ENCODE data around the gene PHF11.

Gene PHF11

GRCh38 chr13:49499889-49500660 is 4.3 kb downstream of the PHF11 start:
- no peak for DNase-seq

DNA sequence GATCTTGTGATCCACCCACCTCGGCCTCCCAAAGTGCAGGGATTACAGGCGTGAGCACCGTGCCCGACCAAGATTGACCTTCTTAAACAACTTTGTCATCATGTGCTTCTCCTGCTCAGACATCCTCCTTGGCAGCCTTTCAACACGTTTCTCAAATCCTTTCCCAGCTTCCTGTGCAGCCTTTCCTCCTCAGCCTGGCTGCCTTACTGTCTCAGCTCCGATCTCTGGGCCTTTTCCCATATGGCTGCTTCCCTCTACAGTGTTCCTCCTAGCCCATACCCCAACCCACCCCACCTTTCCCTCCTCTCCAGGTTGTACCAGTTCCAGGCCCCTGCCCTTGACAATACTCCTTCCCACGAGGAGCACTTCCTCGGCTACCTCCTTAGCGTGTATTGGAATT is 7.2 kb downstream of the PHF11 start:
- DNase-seq, result no peak

- no peak for DNase-seq
Measured at GRCh38 chr13:49503951-49504350, 8.2 kb downstream of the PHF11 start.

DNA sequence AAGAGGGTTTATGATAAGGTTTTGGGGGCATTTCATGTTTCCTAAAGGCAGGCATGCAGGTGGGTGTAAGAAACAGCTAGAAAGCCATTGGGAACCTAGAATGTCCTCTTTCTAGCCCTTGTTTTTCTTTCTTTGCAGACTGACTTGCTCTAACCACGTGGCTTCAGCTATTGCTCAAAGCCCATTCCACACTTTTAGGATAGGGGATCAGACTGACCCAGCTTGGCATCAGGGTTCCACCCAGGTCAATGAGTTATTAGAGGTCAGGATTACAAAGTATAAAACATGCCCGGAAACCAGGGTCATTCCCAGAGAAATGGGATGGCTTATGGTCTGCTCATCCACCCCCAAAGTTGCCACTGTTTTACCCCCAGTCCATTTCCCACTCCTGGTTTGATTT is 16.8 kb downstream of the PHF11 start:
- DNase-seq, result no peak

- no peak for DNase-seq
Measured at GRCh38 chr13:49516467-49516866, 20.7 kb downstream of the PHF11 start.

- DNase-seq, result no peak
Measured at GRCh38 chr13:49517461-49517860, 21.7 kb downstream of the PHF11 start.

GRCh38 chr13:49521224-49521623 is 25.5 kb downstream of the PHF11 start:
- no peak for DNase-seq

DNA sequence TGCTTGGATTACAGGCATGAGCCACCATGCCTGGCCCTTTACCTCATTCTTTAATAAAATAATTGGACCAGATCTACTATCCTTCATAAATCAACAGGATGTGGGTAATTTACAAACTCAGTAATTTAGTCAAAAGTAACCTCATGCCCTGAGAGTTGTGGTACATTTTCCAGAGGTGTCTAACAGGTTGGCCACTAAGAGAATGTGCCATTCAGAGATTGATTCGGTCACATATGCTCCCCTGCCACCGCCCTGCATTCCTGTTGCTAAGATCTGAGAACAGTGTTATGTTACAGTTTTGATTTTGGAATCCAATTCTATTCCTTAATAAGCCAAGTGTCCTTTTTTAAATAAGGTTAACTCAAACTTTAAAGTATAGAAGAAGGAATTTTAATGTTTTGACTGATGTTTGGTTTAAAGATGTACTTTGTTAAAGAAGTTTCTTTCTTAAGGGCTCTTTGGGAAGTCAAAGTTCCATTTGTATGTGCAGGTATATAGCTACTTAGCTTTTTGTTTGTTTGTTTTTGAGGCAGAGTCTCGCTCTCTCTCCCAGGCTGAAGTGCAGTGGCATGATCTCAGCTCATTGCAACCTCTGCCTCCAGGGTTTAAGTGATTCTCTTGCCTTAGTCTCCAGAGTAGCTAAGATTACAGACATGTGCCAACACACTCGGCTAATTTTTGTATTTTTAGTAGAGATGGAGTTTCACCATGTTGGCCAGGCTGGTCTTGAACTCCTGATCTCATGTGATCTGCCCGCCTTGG is 29.2 kb downstream of the PHF11 start:
- no peak for DNase-seq

- DNase-seq, result no peak
Measured at GRCh38 chr13:49527123-49527522, 31.4 kb downstream of the PHF11 start.

- no peak for DNase-seq
Measured at GRCh38 chr13:49528161-49528560, 32.4 kb downstream of the PHF11 start.

DNA sequence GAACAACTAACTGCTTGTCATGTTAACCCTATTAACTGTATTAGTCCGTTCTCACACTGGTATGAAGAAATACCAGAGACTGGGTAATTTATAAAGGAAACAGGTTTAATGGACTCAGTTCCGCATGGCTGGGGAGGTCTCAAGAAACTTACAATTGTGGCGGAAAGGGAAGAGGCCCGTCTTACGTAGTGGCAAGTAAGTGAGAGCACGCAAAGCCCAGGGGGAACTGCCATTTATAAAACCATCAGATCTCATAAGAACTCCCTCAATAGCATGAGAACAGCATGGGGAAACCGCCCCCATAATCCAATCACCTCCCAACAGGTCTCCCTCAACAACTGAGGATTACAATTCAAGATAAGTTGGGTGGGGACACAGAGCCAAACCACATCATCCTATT is 34.7 kb downstream of the PHF11 start:
- no peak for DNase-seq

DNA sequence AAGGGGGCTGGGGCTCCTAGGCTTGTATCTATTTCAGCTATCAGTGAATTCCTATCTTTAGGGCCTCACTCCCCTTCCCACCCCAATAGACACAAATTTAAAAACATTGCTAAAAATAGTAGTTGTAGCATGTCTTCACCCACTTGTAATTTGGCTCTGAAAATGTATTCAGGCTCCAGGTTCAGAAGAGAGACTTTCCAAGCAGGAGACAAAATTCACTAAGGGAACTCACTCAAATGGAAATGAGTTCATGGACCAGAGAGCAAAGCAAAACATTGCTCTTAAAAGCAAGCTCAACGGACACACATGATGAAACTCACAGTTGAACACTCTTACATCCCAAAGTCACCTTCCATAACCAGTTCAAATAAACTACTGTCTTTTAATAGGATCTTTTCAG is 36.8 kb downstream of the PHF11 start:
- no peak for DNase-seq

GRCh38 chr13:49533011-49533410 is 37.3 kb downstream of the PHF11 start:
- DNase-seq, result no peak

DNA sequence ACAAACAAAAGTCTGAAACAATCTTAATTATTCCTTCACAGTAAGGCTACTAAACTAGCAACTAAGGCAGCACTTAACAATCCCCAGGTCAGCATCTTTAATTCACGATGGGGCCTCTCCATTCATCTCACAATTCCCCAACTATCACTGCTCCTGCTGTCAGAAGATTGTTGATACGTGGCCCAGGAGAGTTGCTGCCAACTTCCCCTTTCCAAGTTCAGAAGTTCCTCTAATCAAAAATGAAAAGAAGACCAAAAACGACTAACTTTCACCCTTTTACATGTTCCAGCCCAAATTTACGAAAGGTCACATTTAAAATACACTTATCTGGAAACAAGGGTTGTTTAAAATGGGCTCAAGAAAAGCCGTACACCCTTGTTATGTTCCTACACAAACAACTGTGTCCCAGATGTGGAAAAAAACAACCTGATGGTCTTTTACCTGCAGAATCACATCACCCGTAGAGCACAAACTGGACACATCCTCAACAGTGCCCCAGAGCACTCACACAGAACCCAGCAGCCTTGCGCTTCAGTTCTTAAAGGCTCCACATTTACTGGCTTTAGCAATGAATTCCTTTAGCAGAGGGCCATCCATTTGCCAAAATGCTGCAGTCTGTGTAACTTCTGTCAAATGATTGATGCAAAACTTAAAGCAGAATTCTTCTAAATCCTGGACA is 38.0 kb downstream of the PHF11 start:
- no peak for DNase-seq

DNA sequence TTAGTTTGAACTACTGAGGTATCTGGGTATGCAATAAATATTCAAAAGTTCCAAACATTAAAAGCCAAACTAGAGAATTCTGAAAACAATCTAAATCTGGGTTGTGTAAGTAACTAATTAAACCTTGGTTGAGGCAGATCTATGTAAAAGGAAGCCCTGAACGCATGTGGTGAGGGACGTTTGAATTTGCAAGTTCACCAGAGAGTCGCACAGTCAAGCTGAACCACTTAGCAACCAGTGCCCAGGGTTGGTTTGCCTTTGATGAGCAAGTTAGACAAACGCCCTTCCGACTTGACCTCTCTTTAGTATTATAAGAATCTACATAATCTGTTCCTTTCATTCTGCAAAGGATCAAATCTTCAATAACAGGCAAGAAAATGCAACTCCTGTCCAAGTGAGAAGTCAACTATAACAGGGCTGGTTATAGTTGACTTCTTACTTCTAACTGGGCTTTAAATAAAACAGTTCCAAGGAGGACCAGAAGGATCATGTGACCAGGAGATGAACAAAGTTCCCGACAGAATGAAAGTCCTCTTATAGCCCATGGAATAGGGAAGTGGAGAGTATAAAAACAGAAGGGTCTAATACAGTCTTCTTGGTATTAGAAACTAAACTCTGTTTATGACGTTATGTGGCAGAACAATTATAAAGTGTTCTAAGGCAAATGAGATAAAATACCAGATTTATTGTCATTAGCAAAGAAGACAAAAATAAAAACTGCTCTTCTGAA is 40.6 kb downstream of the PHF11 start:
- DNase-seq, result no peak

GRCh38 chr13:49538404-49538803 is 42.7 kb downstream of the PHF11 start:
- no peak for DNase-seq

GRCh38 chr13:49539313-49539712 is 43.6 kb downstream of the PHF11 start:
- no peak for DNase-seq

DNA sequence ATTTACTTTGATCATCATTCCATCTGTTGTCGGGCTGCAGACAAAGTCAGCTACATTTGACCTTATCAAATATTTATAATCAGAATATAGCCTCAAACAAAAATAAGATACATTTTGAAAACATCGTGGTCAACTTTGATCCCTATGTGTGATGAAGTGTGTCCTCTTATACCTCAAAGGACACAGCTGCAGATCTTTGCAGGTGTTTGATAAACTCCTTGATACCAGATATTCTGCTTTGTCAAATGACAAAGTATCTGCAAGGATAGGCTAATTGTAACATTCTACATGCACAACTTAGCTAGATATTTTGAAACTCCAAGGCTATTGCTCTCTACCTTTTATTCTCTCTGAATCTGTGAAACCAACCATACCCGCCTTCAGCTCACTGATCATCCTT is 44.0 kb downstream of the PHF11 start:
- no peak for DNase-seq

GRCh38 chr13:49540552-49540951 is 44.8 kb downstream of the PHF11 start:
- no peak for DNase-seq

- DNase-seq, result no peak
Measured at GRCh38 chr13:49543656-49544055, 47.9 kb downstream of the PHF11 start.

GRCh38 chr13:49545661-49546060 is 49.9 kb downstream of the PHF11 start:
- DNase-seq, result no peak

GRCh38 chr13:49546561-49546960 is 50.8 kb downstream of the PHF11 start:
- DNase-seq, result no peak

- no peak for DNase-seq
Measured at GRCh38 chr13:49549289-49549688, 53.5 kb downstream of the PHF11 start.

Data from NCI-H748 treated with DMSO at 0.1 percent for 48 hours (cell line).